Trophoblast cell (in vitro differentiated cells and primary cell): ENCODE measurements around the gene LGALS9B.
"Not testable (repeated sequence)": the region's sequence is repeated elsewhere in the genome, so short reads cannot be mapped to it uniquely, and the experiment has no call there.

ENCODE experiments used
- DNase-seq, 2 donors: peaks; one replicate each; pipeline ENCODE4 v3.0.0-alpha.2; 2016
- H2AFZ ChIP-seq: 2 replicates; pipeline ENCODE4 v1.6.1; 2013; ENCODE audit warnings: low read length, moderate library complexity, mild to moderate bottlenecking; ENCODE audit not compliant: insufficient read depth, poor library complexity
- H2AK5ac ChIP-seq: 2 replicates; pipeline ENCODE4 v1.6.1; 2013; ENCODE audit warnings: mild to moderate bottlenecking, low read length
- H2BK120ac ChIP-seq: 2 replicates; pipeline ENCODE4 v1.6.1; 2013; ENCODE audit warnings: low read length, mild to moderate bottlenecking, moderate library complexity; ENCODE audit not compliant: insufficient read depth, poor library complexity
- H2BK12ac ChIP-seq: 2 replicates; pipeline ENCODE4 v1.6.1; 2013; ENCODE audit warnings: mild to moderate bottlenecking, low read length, moderate library complexity
- H2BK5ac ChIP-seq: 2 replicates; pipeline ENCODE4 v1.6.1; 2013; ENCODE audit warnings: low read length, low read depth, moderate library complexity, mild to moderate bottlenecking; ENCODE audit not compliant: poor library complexity
- H3K14ac ChIP-seq: 2 replicates; pipeline ENCODE4 v1.6.1; 2013; ENCODE audit warnings: mild to moderate bottlenecking, low read length
- H3K18ac ChIP-seq: 2 replicates; pipeline ENCODE4 v1.6.1; 2013; ENCODE audit warnings: mild to moderate bottlenecking, low read length
- H3K23ac ChIP-seq: 2 replicates; pipeline ENCODE4 v1.6.1; 2013; ENCODE audit warnings: low read length
- H3K27ac ChIP-seq: 2 replicates; pipeline ENCODE4 v1.5.1; 2013; ENCODE audit warnings: low read depth, mild to moderate bottlenecking, inconsistent platforms, low read length, moderate library complexity
- H3K27me3 ChIP-seq: 2 replicates; pipeline ENCODE4 v1.6.1; 2013; ENCODE audit warnings: inconsistent platforms, mild to moderate bottlenecking, low read length, moderate library complexity; ENCODE audit not compliant: insufficient read depth
- H3K36me3 ChIP-seq, 2 experiments: 1 replicate in 1 of 2; 2 replicates in 1 of 2; pipeline ENCODE4 v1.6.1; 2013; ENCODE audit warnings: low read length in 2 of 2, mild to moderate bottlenecking in 2 of 2, moderate library complexity in 1 of 2; ENCODE audit not compliant: insufficient read depth in 2 of 2, control insufficient read depth in 1 of 2
- H3K4ac ChIP-seq: 2 replicates; pipeline ENCODE4 v1.6.1; 2013; ENCODE audit warnings: low read depth, mild to moderate bottlenecking, low read length, moderate library complexity
- H3K4me1 ChIP-seq, 2 experiments: 1 replicate in 1 of 2; 2 replicates in 1 of 2; pipeline ENCODE4 v1.6.1; 2013; ENCODE audit warnings: low read length in 2 of 2, mild to moderate bottlenecking in 2 of 2, moderate library complexity in 1 of 2; ENCODE audit not compliant: insufficient read depth in 2 of 2, control insufficient read depth in 1 of 2
- H3K4me2 ChIP-seq: 2 replicates; pipeline ENCODE4 v1.6.1; 2013; ENCODE audit warnings: inconsistent platforms, mild to moderate bottlenecking, low read length, moderate library complexity
- H3K4me3 ChIP-seq: 2 replicates; pipeline ENCODE4 v1.5.1; 2013; ENCODE audit warnings: mild to moderate bottlenecking, low read depth, low read length, inconsistent platforms
- H3K79me1 ChIP-seq: one replicate; pipeline ENCODE4 v1.6.1; 2013; ENCODE audit warnings: low read length
- H3K79me2 ChIP-seq: 2 replicates; pipeline ENCODE4 v1.6.1; 2013; ENCODE audit warnings: low read length, mild to moderate bottlenecking; ENCODE audit not compliant: control insufficient read depth, insufficient read depth, poor library complexity
- H3K9ac ChIP-seq: 2 replicates; pipeline ENCODE4 v1.6.1; 2013; ENCODE audit warnings: mild to moderate bottlenecking, low read length
- H3K9me3 ChIP-seq: 2 replicates; pipeline ENCODE4 v1.6.1; 2013; ENCODE audit warnings: low read depth, mild to moderate bottlenecking, control low read depth, inconsistent platforms, low read length; ENCODE audit not compliant: insufficient read depth
- H4K12ac ChIP-seq: 2 replicates; pipeline ENCODE4 v1.6.1; 2013; ENCODE audit warnings: low read depth, mild to moderate bottlenecking, low read length, moderate library complexity
- H4K8ac ChIP-seq: 2 replicates; pipeline ENCODE4 v1.6.1; 2013; ENCODE audit warnings: low read depth, mild to moderate bottlenecking, low read length, moderate library complexity
- H4K91ac ChIP-seq: one replicate; pipeline ENCODE4 v1.6.1; 2013; ENCODE audit warnings: low read depth, mild to moderate bottlenecking, low read length, moderate library complexity
- WGBS: extraction: QIAGEN DNeasy Blood & Tissue Kit; methylation state at CpG from one replicate; pipeline ENCODE4 v1.1.7; 2013; ENCODE audit warnings: missing lambda C conversion rate; ENCODE audit not compliant: insufficient read length, insufficient coverage; ENCODE audit errors: extremely low coverage; 5-methylcytosine and 5-hydroxymethylcytosine counted together

LGALS9B gene

DNA sequence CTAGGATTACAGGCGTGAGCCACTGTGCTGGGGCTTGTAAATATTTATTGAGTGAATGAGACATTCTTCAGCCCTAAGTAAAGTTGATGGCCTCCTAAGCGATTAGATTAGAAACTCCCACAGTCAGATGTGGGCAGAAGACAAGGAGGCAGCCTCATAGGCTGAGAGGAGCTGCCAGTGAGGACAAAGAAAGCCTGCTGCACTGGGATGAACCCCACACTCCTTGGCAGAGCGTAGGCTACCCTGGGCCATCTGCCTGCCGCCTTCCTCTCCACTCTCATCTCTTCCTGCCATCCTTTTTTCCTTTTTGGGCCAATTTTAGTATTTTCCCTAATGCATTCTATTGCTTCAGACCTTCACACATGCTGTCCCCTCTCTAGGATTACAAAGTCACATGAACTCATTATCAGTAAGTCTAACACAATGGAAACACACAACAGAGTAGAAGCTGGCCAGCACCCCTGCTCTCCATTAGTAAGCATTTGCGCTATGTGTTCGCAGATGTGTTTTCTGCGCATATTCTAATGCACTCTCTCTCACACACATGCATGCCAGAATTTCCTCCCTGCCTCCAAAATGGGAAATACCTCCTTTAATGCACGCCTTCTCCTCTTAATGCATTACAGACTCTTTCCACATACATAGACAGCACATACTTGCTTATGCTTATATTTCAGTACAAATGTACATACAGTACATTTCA is 12.7 kb upstream of the LGALS9B start:
- H3K9ac ChIP-seq, H4K91ac ChIP-seq, H3K27me3 ChIP-seq, H4K12ac ChIP-seq, H2BK12ac ChIP-seq, H2BK120ac ChIP-seq, H3K79me2 ChIP-seq, H3K4ac ChIP-seq, H2AFZ ChIP-seq, H3K27ac ChIP-seq, H3K18ac ChIP-seq, H3K23ac ChIP-seq, H2AK5ac ChIP-seq, H3K79me1 ChIP-seq, H4K8ac ChIP-seq, H3K14ac ChIP-seq, H3K36me3 ChIP-seq, H3K4me3 ChIP-seq, H3K4me2 ChIP-seq, DNase-seq, H3K4me1 ChIP-seq, H2BK5ac ChIP-seq, H3K9me3 ChIP-seq: not testable (repeated sequence)
- WGBS: no CpG with 5 or more reads among the region's 8 CpGs

DNA sequence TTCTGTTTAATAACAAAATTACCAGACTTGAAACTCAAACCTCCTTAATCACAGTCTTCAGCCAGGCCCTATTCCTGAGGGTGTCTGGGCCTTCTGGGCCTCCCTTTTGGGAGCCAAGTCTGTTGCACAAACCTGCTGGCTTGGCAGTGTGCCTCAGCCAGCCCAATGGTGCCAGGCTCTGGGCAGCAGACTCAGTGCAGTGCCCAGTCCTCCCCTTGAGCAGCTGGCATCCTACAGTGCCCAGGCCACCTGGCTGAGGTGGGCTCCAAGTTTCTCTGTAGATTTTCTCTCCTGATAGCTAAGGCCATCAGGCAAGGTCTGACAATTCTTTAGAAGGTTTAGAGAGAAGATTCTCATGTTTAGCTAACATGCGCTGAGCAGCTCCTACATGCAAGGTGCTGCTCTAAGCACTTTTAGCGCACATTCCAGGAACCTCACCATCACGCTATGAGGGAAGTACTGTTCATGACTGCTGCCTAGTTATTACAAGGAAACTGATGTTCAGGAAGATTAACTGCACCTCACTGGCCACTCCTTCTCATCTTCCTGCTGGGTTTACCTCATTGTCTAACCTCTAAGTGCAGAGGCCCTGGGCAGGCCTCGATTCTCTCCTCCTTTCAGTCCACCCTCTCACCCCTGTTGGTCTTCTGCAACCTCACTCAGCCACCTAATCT is 10.2 kb upstream of the LGALS9B start:
- H3K79me2 ChIP-seq, H3K9me3 ChIP-seq, H3K9ac ChIP-seq, H3K36me3 ChIP-seq, H2AFZ ChIP-seq, H3K23ac ChIP-seq, H4K91ac ChIP-seq, H3K4ac ChIP-seq, H2BK120ac ChIP-seq, H3K27ac ChIP-seq, DNase-seq, H4K8ac ChIP-seq, H2BK12ac ChIP-seq, H3K27me3 ChIP-seq, H3K14ac ChIP-seq, H3K4me1 ChIP-seq, H3K18ac ChIP-seq, H3K4me2 ChIP-seq, H3K4me3 ChIP-seq, H4K12ac ChIP-seq, H3K79me1 ChIP-seq, H2AK5ac ChIP-seq, H2BK5ac ChIP-seq: not testable (repeated sequence)
- no CpG with 5 or more reads among the region's 4 CpGs for WGBS

DNA sequence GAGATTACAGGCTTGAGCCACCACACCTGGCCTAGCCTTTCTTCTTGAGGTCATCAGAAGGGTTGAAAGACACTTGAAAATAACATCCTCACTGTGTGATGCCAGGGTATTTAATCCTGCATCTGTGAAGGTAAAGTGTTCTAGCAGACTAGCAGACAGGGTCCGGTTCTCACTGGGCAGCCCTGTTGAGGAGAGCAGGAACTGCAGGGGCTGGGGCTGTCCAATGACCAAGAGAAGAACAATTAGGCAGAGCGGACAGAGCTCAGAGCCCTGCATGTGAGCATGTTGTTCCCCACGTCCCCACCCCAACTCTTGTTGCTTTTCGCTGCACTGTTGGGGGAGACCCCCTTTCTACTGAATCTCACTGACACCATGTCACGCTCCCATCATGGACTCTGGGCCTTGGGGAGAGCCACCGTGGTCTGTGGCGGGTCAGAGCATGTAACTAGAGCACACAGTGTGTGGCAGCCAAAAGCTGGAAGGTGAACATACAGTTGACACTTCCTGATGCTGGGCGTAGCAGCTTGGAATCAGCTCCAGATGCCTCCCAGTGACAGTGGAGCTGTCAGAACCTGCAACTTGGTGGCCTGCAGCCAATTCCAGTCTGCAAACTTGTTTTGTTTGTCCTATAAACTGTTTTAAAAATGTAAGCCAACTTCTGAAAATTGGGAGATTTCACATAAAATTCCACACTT is 7.9 kb upstream of the LGALS9B start:
- no CpG with 5 or more reads among the region's 8 CpGs for WGBS
- not testable (repeated sequence) for H4K8ac ChIP-seq, H3K79me2 ChIP-seq, H3K9ac ChIP-seq, H3K9me3 ChIP-seq, H4K12ac ChIP-seq, H2BK5ac ChIP-seq, H3K4ac ChIP-seq, H3K27me3 ChIP-seq, H2AFZ ChIP-seq, H3K14ac ChIP-seq, H3K79me1 ChIP-seq, H2BK120ac ChIP-seq, H3K4me1 ChIP-seq, H3K36me3 ChIP-seq, H3K23ac ChIP-seq, H3K4me3 ChIP-seq, H2AK5ac ChIP-seq, H4K91ac ChIP-seq, H3K18ac ChIP-seq, H3K27ac ChIP-seq, H2BK12ac ChIP-seq, H3K4me2 ChIP-seq
- peak; percentile 0 to 16 for DNase-seq

DNA sequence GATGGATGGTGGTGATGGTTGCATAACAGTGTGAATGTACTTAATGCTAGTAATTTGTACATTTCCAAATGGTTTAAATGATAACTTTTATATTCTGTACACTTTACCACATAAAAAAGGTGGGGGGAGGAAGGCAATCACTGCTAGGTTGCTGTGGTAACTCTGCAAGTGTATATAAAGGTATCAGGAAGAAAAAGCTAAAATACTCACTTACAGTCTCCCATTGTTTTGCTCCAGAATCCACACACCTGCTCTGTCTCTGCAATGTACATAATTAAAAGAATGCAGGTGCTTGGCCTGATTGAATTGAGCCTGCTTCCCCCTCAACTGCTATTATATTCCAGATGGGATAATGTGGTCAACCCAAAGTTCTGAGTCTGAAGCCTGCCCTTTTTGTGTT is 6.7 kb upstream of the LGALS9B start:
- not testable (repeated sequence) for H3K36me3 ChIP-seq, DNase-seq, H3K4me3 ChIP-seq, H3K23ac ChIP-seq, H3K79me1 ChIP-seq, H3K79me2 ChIP-seq, H2BK120ac ChIP-seq, H3K14ac ChIP-seq, H3K4me2 ChIP-seq, H3K9me3 ChIP-seq, H4K91ac ChIP-seq, H4K8ac ChIP-seq, H2BK12ac ChIP-seq, H3K27ac ChIP-seq, H3K4me1 ChIP-seq, H3K4ac ChIP-seq, H2AFZ ChIP-seq, H3K9ac ChIP-seq, H4K12ac ChIP-seq, H2BK5ac ChIP-seq, H3K27me3 ChIP-seq, H2AK5ac ChIP-seq, H3K18ac ChIP-seq
